Measurements from ENCODE around the gene ZBTB45. TPM values are rescaled to one million over a fixed set of nuclear protein-coding genes. Genes with fewer than 3 reads are reported as not detected.

The ZBTB45 gene
- total and polyA plus RNA-seq, 2 experiments from 2014 or later = 5.4 to 21.6 TPM

DNA sequence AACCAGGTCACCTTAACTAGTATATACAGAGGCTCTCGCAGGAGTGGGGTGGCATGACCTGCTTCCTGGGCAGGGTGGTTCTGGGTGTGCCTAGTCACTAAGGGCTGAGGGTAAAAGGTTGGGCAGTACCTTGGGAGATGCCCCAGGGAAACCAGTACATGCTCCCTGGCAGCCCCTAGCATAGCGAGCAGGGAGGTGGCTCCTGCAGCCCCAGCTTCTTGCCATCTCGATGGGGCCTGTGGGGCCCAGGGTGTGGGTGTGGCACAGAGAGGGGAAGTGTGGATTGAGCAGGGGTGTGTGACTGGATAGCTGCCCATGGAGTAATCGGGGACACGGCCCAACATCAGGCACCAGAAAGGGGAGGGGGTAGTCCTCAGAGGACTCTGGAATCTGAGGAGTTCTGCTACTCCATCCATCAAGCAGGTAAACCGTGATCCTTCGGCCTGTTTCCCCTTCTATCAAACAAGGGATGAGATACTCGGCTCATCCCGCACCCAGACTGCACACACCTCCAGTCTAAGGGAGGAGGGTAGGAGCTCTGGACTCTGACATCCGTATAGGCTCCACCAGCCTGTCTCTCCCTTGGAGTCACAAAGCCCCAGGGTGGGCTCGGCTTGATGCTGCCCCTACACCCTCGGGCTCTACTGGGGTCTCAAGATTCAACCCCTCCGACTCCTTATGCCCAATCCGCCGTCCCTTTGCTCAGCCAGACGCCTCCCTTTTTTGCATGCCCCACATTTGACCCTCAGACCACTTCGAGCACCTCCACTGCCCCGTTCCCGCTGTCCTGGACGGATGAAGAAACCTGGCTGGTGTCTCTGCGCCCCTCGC lies 1.1 kb downstream of the ZBTB45 start:
- 26% methylated on average over 22 of the region's 22 CpGs for WGBS (ENCODE audit: low lambda C conversion rate, missing lambda C conversion rate)
- Histone ChIP-seq H3K27ac (peak overlapping the region; percentile 99), H3K4me2 (peak overlapping the region; percentile 99), H3K4me1 (ENCODE audit: insufficient read depth) (peaks cover 30% of the 10 kb centered on the region), H2AFZ (peak overlapping the region; percentile 93), H3K27me3 (no peaks in the 10 kb centered on the region), H3K9me2 (replicated peaks; ENCODE audit: insufficient read depth) (no peaks in the 10 kb centered on the region), H3K79me2 (peaks cover 48% of the 10 kb centered on the region), H4K20me1 (ENCODE audit: insufficient read depth, poor library complexity, severe bottlenecking) (peaks cover 5% of the 10 kb centered on the region), H3K36me3 (replicated peaks; ENCODE audit: insufficient read depth, low read depth) (no peaks in the 10 kb centered on the region), H3K4me3 (peak overlapping the region; percentile 90), H3K9me3 (ENCODE audit: low read depth) (no peaks in the 10 kb centered on the region)
- TF ChIP-seq EZH2 (IDR thresholded peaks at IDR 0.05; ENCODE audit: borderline replicate concordance) = no peak
- no peak for TF ChIP-seq EZH2phosphoT487 (IDR thresholded peaks at IDR 0.05; ENCODE audit: low read depth, severe bottlenecking, unreplicated experiment)
- TF ChIP-seq CTCF (IDR thresholded peaks at IDR 0.05; ENCODE audit: poor library complexity) = no peak
- DNase-seq (ENCODE audit: low spot score) = no peak

DNA sequence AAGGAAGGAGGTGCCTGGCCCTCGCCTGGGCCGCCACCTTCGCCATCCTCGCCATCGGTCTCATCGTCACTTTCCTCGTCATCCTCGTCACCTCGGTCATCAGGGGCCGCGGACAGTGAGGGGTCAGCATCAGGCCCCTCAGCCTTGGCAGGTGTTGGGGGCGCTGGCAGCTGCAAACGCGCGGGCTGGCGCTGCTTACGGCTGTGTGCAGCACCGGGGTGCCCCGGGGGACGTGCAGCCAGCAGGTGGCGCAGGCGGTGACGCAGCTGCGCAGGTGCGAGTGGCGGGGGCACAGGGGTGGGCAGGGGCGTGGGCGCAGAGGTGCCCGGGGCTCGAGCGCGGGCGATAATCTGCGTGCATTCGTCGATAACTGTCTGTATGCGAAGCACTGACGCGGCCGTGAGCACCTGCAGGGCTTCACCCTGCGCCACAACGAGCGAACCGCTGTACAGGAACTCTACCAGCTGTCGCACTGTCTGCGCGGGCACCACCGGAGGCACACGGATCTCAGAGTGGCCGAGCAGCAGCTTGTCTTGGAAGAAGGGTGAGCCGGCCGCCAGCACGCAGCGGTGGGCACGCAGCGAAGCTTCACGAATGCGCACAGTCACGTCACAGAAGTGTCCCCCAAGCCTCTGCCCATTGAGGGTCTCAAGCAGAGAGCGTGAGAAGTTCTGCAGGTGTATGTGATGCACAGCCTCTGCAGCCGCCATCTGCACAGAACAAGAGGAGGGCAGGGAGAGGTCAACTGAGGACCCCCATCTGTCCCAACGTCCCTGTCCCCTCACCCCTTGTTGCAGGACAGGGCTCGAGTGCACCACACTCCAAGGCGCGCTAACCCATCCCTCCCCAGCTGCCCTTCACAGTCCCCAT lies 2.4 kb downstream of the ZBTB45 start:
- peak overlapping the region; percentile 99 for H3K4me2 ChIP-seq
- 97% methylated on average over 62 of the region's 65 CpGs for WGBS (ENCODE audit: low lambda C conversion rate, missing lambda C conversion rate)
- no peak for DNase-seq (ENCODE audit: low spot score)
- H4K20me1 ChIP-seq (ENCODE audit: insufficient read depth, poor library complexity, severe bottlenecking) = peaks cover 5% of the 10 kb centered on the region
- no peaks in the 10 kb centered on the region for H3K27me3 ChIP-seq
- no peaks in the 10 kb centered on the region for H3K36me3 ChIP-seq (replicated peaks; ENCODE audit: insufficient read depth, low read depth)
- no peak overlapping the region for H2AFZ ChIP-seq
- H3K9me2 ChIP-seq (replicated peaks; ENCODE audit: insufficient read depth) = no peaks in the 10 kb centered on the region
- H3K4me3 ChIP-seq = no peak overlapping the region
- TF ChIP-seq EZH2 (IDR thresholded peaks at IDR 0.05; ENCODE audit: borderline replicate concordance) (no peak), CTCF (IDR thresholded peaks at IDR 0.05; ENCODE audit: poor library complexity) (no peak), EZH2phosphoT487 (IDR thresholded peaks at IDR 0.05; ENCODE audit: low read depth, severe bottlenecking, unreplicated experiment) (no peak)
- no peaks in the 10 kb centered on the region for H3K9me3 ChIP-seq (ENCODE audit: low read depth)
- peaks cover 48% of the 10 kb centered on the region for H3K79me2 ChIP-seq
- H3K4me1 ChIP-seq (ENCODE audit: insufficient read depth) = peaks cover 30% of the 10 kb centered on the region
- no peak overlapping the region for H3K27ac ChIP-seq

DNA sequence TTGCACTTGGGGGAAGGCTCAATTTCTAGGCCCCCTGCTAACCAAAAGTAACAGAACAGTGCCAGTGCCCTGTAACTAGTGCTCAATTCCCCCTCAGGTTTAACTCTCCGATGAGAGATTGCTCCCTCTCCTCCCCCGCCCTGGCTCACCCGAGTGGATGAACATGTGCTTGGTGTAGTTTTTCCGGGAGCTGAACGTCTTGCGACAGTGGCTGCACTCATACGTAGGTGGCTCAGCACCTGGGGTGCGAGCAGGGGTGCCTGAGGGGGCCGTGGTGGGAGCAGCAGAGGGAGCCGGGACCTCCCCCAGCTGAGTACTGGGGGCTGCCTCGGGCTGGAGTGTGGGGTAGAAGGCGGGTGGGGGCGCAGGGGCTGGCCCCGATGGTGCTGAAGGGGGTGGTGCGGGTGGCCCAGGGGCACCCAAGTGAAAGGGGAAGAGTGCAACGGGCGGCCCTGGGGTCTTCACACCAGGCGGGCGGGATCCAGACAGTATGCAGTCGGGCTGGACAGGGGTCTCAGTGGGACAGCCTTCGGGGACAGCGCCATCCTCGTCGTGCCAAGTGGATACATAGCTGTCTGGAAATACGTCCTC lies 3.3 kb downstream of the ZBTB45 start:
- Histone ChIP-seq H3K9me3 (ENCODE audit: low read depth) (no peaks in the 10 kb centered on the region), H2AFZ (no peak overlapping the region), H3K36me3 (replicated peaks; ENCODE audit: insufficient read depth, low read depth) (no peaks in the 10 kb centered on the region), H3K27ac (no peak overlapping the region), H3K4me3 (no peak overlapping the region), H3K79me2 (peaks cover 48% of the 10 kb centered on the region), H3K4me2 (no peak overlapping the region), H3K4me1 (ENCODE audit: insufficient read depth) (peaks cover 30% of the 10 kb centered on the region), H3K27me3 (no peaks in the 10 kb centered on the region), H4K20me1 (ENCODE audit: insufficient read depth, poor library complexity, severe bottlenecking) (peaks cover 5% of the 10 kb centered on the region), H3K9me2 (replicated peaks; ENCODE audit: insufficient read depth) (no peaks in the 10 kb centered on the region)
- TF ChIP-seq EZH2phosphoT487 (IDR thresholded peaks at IDR 0.05; ENCODE audit: low read depth, severe bottlenecking, unreplicated experiment) (no peak), EZH2 (IDR thresholded peaks at IDR 0.05; ENCODE audit: borderline replicate concordance) (no peak), CTCF (IDR thresholded peaks at IDR 0.05; ENCODE audit: poor library complexity) (no peak)
- 94% methylated on average over 19 of the region's 25 CpGs for WGBS (ENCODE audit: low lambda C conversion rate, missing lambda C conversion rate)
- DNase-seq (ENCODE audit: low spot score) = no peak

Data from hepatocyte (in vitro differentiated cells).